CD4-positive, CD25-positive, alpha-beta regulatory T cell (primary cell): ENCODE results near the gene EPB41L3. TPM values are rescaled to one million over a fixed set of nuclear protein-coding genes. Genes with fewer than 3 reads are reported as not detected.

ENCODE experiments used
- ATAC-seq, 2 donors: fragments of 150-1000 bp; cut with Tn5 transposase; one replicate each; pipeline ENCODE4 v1.10.0; 2021; ENCODE audit warnings: low read depth in 2 of 2, moderate number of reproducible peaks in 2 of 2, moderate library complexity in 1 of 2
- DNase-seq, 3 donors: peaks; one replicate each; pipeline versions ENCODE4 v3.0.0 to v3.0.0-alpha.2; 2012 to 2022; ENCODE audit warnings: mixed read lengths in 1 of 3
- H3K27ac ChIP-seq: one replicate; pipeline ENCODE4 v1.7.0; 2013; ENCODE audit warnings: mild to moderate bottlenecking, low read length; ENCODE audit not compliant: insufficient read depth, poor library complexity, severe bottlenecking
- H3K27me3 ChIP-seq: one replicate; pipeline ENCODE4 v1.7.0; 2013; ENCODE audit warnings: low read length; ENCODE audit not compliant: control insufficient read depth, insufficient read depth
- H3K36me3 ChIP-seq: one replicate; pipeline ENCODE4 v1.7.0; 2013; ENCODE audit warnings: mild to moderate bottlenecking, low read length, moderate library complexity; ENCODE audit not compliant: control insufficient read depth, insufficient read depth
- H3K4me1 ChIP-seq: 2 replicates; pipeline ENCODE4 v1.7.0; 2013; ENCODE audit warnings: mild to moderate bottlenecking, low read length; ENCODE audit not compliant: insufficient read depth, control insufficient read depth, poor library complexity, severe bottlenecking
- H3K4me3 ChIP-seq: one replicate; pipeline ENCODE4 v1.7.0; 2013; ENCODE audit warnings: low read depth, mild to moderate bottlenecking, low read length, moderate library complexity
- H3K9me3 ChIP-seq, 2 experiments: 1 replicate in 1 of 2; 2 replicates in 1 of 2; pipeline ENCODE4 v1.7.0; 2013; ENCODE audit warnings: low read length in 2 of 2, mild to moderate bottlenecking in 1 of 2, moderate library complexity in 1 of 2; ENCODE audit not compliant: control insufficient read depth in 2 of 2
- H3K27ac Mint-ChIP-seq, 3 donors: one replicate each; pipeline ENCODE4 v1.8.0; 2020 to 2022; ENCODE audit warnings: mild to moderate bottlenecking in 3 of 3, mixed read lengths in 3 of 3, moderate library complexity in 2 of 3
- H3K27me3 Mint-ChIP-seq: one replicate; pipeline ENCODE4 v1.8.0; 2022; ENCODE audit warnings: mild to moderate bottlenecking, mixed read lengths
- H3K36me3 Mint-ChIP-seq: one replicate; pipeline ENCODE4 v1.8.0; 2020; ENCODE audit warnings: mixed read lengths
- H3K4me1 Mint-ChIP-seq, 4 donors: one replicate each; pipeline ENCODE4 v1.8.0; 2020 to 2022; ENCODE audit warnings: mixed read lengths in 4 of 4, mild to moderate bottlenecking in 1 of 4
- H3K4me3 Mint-ChIP-seq, 4 donors: one replicate each; pipeline ENCODE4 v1.8.0; 2020 to 2022; ENCODE audit warnings: mild to moderate bottlenecking in 4 of 4, mixed read lengths in 4 of 4, moderate library complexity in 3 of 4
- H3K9me3 Mint-ChIP-seq, 7 donors: one replicate each; pipeline ENCODE4 v1.8.0; 2020 to 2022; ENCODE audit warnings: mixed read lengths in 7 of 7, mild to moderate bottlenecking in 3 of 7, moderate library complexity in 2 of 7
- polyA plus RNA-seq, 4 donors: library from polyadenylated mRNA; unstranded; fragments of 300-500 nt; fragmentation: Illumina TruSeq; gene quantifications; one replicate each; pipeline ENCODE4 v1.2.3, GENCODE V29; 2021
- total RNA-seq: library from RNA; stranded (reverse); gene quantifications from one replicate; pipeline ENCODE4 v1.2.3, GENCODE V29; 2022

EPB41L3 gene
- total and polyA plus RNA-seq, 5 donors from 2014 or later: 0.52 TPM; not detected in 4

DNA sequence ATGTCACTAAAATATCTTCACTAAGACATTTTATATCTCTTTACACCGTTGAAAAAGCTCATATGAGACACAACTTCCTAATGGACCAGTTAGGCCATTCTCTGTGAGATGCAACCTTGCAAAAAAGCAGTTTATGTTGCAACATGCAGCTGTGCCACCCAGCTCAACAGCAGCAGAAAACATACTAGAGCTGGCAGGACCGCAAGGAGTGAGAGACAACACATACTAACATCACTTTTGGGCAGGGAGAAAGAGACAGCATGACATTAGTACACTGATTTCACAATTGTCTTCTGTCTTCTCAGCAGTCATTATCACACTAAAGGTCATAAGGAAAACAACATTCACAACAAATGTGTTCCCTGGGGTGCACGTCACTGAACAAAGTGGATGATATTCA lies 122.9 kb downstream of the EPB41L3 start:
- Histone ChIP-seq H3K27me3 (peaks cover 2% of the 10 kb centered on the region), H3K9me3 (no peaks in the 10 kb centered on the region), H3K4me3 (no peak overlapping the region), H3K4me1 (no peaks in the 10 kb centered on the region), H3K27ac (no peak overlapping the region), H3K36me3 (no peaks in the 10 kb centered on the region)
- ATAC-seq (no peak), DNase-seq (no peak)
- no peak overlapping the region for H3K27ac Mint-ChIP-seq
- no peaks in the 10 kb centered on the region for H3K36me3 Mint-ChIP-seq
- no peaks in the 10 kb centered on the region for H3K9me3 Mint-ChIP-seq
- peaks cover 0 to 3% (median 0%) of the 10 kb centered on the region in 4 donors for H3K4me1 Mint-ChIP-seq
- peaks cover 3% of the 10 kb centered on the region for H3K27me3 Mint-ChIP-seq
- H3K4me3 Mint-ChIP-seq: no peak overlapping the region

DNA sequence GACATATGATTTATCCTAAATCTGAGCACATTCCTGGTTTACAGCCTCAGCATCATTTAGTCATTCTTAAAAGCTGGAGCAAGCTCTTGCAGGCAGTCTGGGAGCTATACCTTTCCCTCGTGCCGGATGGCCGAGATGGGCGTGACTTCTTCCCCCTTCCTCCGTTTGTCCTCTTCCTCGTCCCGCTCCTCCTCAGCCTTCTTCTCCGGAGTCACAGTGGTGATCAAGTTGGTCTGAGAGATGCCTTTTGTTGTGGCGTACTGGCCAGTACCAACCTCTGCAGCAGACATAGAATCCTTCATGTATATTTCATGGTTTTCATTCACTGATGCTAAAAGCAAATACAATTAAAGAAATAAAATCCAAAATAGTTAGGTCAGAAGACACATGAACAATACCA lies 124.2 kb downstream of the EPB41L3 start:
- no peak overlapping the region for H3K4me3 ChIP-seq
- Mint-ChIP-seq H3K4me3 (no peak overlapping the region), H3K27ac (no peak overlapping the region), H3K4me1 (no peaks in the 10 kb centered on the region), H3K27me3 (peaks cover 6% of the 10 kb centered on the region), H3K9me3 (no peaks in the 10 kb centered on the region), H3K36me3 (no peaks in the 10 kb centered on the region)
- no peak for ATAC-seq
- peaks cover 2% of the 10 kb centered on the region for H3K27me3 ChIP-seq
- DNase-seq: no peak
- H3K27ac ChIP-seq: no peak overlapping the region
- H3K9me3 ChIP-seq: no peaks in the 10 kb centered on the region
- H3K4me1 ChIP-seq: no peaks in the 10 kb centered on the region
- H3K36me3 ChIP-seq: no peaks in the 10 kb centered on the region

DNA sequence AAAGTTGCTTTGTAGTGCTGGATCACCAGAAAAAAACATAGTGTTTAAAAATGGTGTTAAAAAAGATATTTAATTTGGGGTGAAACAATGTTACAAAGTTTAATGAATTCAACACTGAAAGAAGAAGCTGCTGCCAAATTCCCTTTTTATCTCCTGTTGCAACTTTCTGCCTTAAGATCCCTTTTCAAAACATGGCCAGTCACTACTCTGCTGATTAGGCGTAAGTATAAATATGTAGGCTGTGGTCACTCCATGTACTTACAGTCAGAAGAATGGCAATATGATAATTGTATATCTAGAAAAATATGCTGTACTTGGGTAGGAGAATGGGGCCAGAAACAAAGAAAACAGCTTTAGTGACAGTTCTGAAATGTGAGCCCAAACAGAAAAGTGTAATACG lies 124.8 kb downstream of the EPB41L3 start:
- H3K27me3 Mint-ChIP-seq: peaks cover 6% of the 10 kb centered on the region
- Histone ChIP-seq H3K4me1 (no peaks in the 10 kb centered on the region), H3K36me3 (no peaks in the 10 kb centered on the region), H3K4me3 (no peak overlapping the region), H3K27ac (no peak overlapping the region), H3K27me3 (peaks cover 2% of the 10 kb centered on the region), H3K9me3 (no peaks in the 10 kb centered on the region)
- no peaks in the 10 kb centered on the region for H3K36me3 Mint-ChIP-seq
- no peak for ATAC-seq
- no peak overlapping the region for H3K27ac Mint-ChIP-seq
- H3K4me1 Mint-ChIP-seq: no peaks in the 10 kb centered on the region
- no peak overlapping the region for H3K4me3 Mint-ChIP-seq
- H3K9me3 Mint-ChIP-seq: no peaks in the 10 kb centered on the region
- DNase-seq: no peak

- no peak overlapping the region for H3K4me3 ChIP-seq
- no peaks in the 10 kb centered on the region for H3K36me3 Mint-ChIP-seq
- no peak overlapping the region for H3K27ac ChIP-seq
- no peaks in the 10 kb centered on the region for H3K4me1 Mint-ChIP-seq
- DNase-seq (no peak), ATAC-seq (no peak)
- no peaks in the 10 kb centered on the region for H3K27me3 ChIP-seq
- no peaks in the 10 kb centered on the region for H3K9me3 ChIP-seq
- no peaks in the 10 kb centered on the region for H3K9me3 Mint-ChIP-seq
- H3K4me3 Mint-ChIP-seq: no peak overlapping the region
- H3K27ac Mint-ChIP-seq: no peak overlapping the region
- no peaks in the 10 kb centered on the region for H3K36me3 ChIP-seq
- peaks cover 6% of the 10 kb centered on the region for H3K27me3 Mint-ChIP-seq
- no peaks in the 10 kb centered on the region for H3K4me1 ChIP-seq
These were observed 126.5 kb downstream of the EPB41L3 start for GRCh38 chr18:5417342-5417741.

GRCh38 chr18:5416112-5416511 lies 127.7 kb downstream of the EPB41L3 start:
- ATAC-seq (no peak), DNase-seq (no peak)
- H3K27me3 ChIP-seq: no peaks in the 10 kb centered on the region
- no peak overlapping the region for H3K4me3 ChIP-seq
- Mint-ChIP-seq H3K4me3 (no peak overlapping the region), H3K9me3 (no peaks in the 10 kb centered on the region), H3K27me3 (peaks cover 10% of the 10 kb centered on the region), H3K4me1 (no peaks in the 10 kb centered on the region), H3K27ac (no peak overlapping the region), H3K36me3 (no peaks in the 10 kb centered on the region)
- H3K4me1 ChIP-seq: no peaks in the 10 kb centered on the region
- H3K27ac ChIP-seq: no peak overlapping the region
- H3K36me3 ChIP-seq: no peaks in the 10 kb centered on the region
- H3K9me3 ChIP-seq: no peaks in the 10 kb centered on the region

DNA sequence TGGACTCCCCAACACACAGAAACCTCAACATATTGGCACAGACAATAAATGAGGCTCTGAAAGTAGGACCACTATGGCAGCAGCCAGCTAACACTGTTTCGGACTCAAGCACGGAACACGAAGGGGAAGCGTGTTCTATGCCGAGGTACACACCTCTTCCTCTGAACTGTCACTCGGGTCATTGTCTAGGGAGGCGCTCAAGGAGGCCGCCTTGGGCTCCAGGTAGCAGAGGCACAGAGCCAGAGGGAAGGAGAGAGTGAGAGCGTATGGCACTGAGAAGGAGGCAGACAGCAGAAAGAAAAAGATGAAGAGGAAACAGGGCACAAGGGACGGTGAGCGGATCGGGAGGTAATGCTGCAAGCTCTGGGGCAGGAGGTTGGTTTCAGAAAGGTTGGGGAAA lies 128.1 kb downstream of the EPB41L3 start:
- DNase-seq (no peak), ATAC-seq (no peak)
- Mint-ChIP-seq H3K27me3 (peaks cover 10% of the 10 kb centered on the region), H3K4me3 (no peak overlapping the region), H3K4me1 (no peaks in the 10 kb centered on the region), H3K36me3 (no peaks in the 10 kb centered on the region), H3K27ac (no peak overlapping the region), H3K9me3 (no peaks in the 10 kb centered on the region)
- Histone ChIP-seq H3K27ac (no peak overlapping the region), H3K36me3 (no peaks in the 10 kb centered on the region), H3K9me3 (no peaks in the 10 kb centered on the region), H3K4me1 (no peaks in the 10 kb centered on the region), H3K4me3 (no peak overlapping the region), H3K27me3 (no peaks in the 10 kb centered on the region)

GRCh38 chr18:5415031-5415430 lies 128.8 kb downstream of the EPB41L3 start:
- Histone ChIP-seq H3K9me3 (no peaks in the 10 kb centered on the region), H3K36me3 (no peaks in the 10 kb centered on the region), H3K4me3 (no peak overlapping the region), H3K27ac (no peak overlapping the region), H3K27me3 (no peaks in the 10 kb centered on the region), H3K4me1 (no peaks in the 10 kb centered on the region)
- no peaks in the 10 kb centered on the region for H3K4me1 Mint-ChIP-seq
- DNase-seq: no peak
- no peak for ATAC-seq
- H3K27me3 Mint-ChIP-seq: peaks cover 10% of the 10 kb centered on the region
- H3K4me3 Mint-ChIP-seq: no peak overlapping the region
- H3K27ac Mint-ChIP-seq: no peak overlapping the region
- no peaks in the 10 kb centered on the region for H3K9me3 Mint-ChIP-seq
- no peaks in the 10 kb centered on the region for H3K36me3 Mint-ChIP-seq

DNA sequence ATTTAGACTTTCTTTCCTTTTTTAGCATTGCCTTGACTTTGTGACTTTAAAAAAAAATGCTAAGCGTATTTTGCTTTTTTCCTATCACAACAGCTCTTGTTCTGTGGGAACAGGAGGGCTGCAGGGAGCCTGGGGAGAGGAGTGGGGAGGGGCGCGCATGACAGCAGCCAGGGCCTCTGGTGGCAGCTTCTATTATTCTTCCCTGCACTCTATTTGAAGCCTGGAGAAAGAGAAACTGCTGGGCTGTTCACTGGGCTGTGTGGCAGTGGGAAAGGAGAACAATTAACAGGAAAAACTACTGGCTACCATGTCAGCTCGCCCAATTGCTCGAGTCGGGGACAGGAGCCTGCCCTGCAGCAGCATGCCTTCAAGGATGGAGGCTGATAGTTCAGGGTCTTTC lies 129.3 kb downstream of the EPB41L3 start:
- DNase-seq (no peak), ATAC-seq (no peak)
- Mint-ChIP-seq H3K4me3 (no peak overlapping the region), H3K4me1 (no peaks in the 10 kb centered on the region), H3K27me3 (peaks cover 10% of the 10 kb centered on the region), H3K9me3 (no peaks in the 10 kb centered on the region), H3K27ac (no peak overlapping the region), H3K36me3 (no peaks in the 10 kb centered on the region)
- Histone ChIP-seq H3K4me1 (no peaks in the 10 kb centered on the region), H3K36me3 (no peaks in the 10 kb centered on the region), H3K27me3 (no peaks in the 10 kb centered on the region), H3K27ac (no peak overlapping the region), H3K4me3 (no peak overlapping the region), H3K9me3 (no peaks in the 10 kb centered on the region)
